Measurements from ENCODE around the gene ASGR1. TPM values are rescaled to one million over a fixed set of nuclear protein-coding genes. Genes with fewer than 3 reads are reported as not detected.
A peak's percentile ranks its signal among the peaks of the same experiment; 100 is the strongest.

Gene ASGR1, protein sequence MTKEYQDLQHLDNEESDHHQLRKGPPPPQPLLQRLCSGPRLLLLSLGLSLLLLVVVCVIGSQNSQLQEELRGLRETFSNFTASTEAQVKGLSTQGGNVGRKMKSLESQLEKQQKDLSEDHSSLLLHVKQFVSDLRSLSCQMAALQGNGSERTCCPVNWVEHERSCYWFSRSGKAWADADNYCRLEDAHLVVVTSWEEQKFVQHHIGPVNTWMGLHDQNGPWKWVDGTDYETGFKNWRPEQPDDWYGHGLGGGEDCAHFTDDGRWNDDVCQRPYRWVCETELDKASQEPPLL
- 0.36 and 0.49 TPM in 2 replicates for total RNA-seq

DNA sequence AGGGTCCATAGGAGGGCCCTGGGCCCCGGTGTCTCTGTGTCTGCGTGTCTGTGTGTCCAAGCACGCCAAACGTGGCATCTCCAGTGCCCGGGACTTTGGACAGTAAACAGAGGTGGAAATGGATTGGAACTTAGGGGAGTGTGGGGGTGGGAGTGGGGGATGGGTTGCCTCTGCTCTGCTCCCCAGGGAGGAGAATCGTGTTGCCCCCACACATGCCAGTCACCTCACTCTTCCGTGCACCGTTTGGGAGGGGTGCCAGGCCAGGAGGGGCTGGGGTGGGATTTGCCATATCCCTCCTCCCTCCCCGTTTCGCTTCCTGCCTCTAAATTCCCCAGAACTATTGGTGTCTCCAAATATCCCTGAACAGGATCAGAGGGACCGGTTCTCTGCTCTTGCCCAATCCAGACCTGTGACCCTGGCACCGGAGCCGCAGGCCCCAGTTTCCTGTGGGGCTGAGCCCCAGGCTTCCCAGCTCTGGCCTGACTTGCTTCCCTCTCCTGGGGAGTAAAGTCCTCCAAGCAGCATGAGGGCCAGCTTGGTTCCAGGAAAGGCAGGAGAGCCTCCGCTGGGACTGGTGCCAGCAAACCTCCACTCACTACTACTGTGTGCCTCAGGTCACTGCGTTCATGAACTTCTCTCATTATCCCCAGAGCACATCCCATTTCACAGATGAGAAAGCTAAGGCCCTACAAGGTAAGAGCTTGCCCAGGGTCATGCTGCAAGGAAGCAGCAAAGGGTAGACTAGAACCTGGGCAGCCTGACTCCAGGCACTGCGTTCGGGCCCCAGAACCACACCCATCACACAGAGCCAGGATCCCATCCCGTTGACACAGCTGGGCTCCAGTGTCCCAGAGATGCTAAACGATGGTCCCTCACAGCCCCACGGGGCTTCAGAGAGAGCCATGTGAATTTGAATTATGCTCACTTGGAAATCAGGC is at the start of gene ASGR1:
ASGR1 (minus strand) TSS at position 54 of the 938 bp plus-strand sequence. CDS start 807 bp downstream, outside the sequence.

DNA sequence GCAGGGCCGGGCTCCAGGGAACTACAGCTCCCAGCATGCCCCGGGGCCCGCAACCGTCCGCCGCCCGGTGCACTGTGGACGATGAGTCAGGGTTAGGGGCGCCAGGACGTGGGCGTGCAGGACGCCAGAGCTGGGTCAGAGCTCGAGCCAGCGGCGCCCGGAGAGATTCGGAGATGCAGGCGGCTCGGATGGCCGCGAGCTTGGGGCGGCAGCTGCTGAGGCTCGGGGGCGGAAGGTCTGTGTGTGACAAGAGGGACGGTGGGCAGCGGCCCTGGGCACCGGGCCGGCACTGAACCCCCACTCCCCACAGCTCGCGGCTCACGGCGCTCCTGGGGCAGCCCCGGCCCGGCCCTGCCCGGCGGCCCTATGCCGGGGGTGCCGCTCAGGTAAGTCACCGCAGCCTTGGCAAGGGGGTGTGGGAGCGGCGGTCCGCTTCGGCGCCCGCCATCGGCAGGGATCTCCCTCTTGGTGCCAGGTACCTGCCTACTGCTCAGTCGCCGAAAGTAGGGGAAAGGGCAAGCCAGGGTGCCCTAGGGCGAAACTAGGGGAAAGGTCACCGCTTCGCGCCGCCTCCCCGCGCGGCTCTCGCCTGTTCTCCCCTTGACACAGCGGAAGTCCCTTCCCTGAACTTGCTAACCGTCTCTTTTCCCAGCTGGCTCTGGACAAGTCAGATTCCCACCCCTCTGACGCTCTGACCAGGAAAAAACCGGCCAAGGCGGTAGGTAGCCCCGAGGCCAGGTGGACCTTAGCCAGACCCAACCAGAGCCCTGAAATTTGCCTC is 40.8 kb upstream of the ASGR1 start, which contains the start of the genes ACADVL and DLG4:
ACADVL (plus strand) TSS at position 127 of the 781 bp plus-strand sequence; CDS start at position 174, 47 bp downstream.
DLG4 (minus strand) TSS at position 25 of the 781 bp plus-strand sequence.

Small RNA genes within 50 kb of the gene (small RNA-seq; reads per million reads assigned to genes)
- not detected for gene AC120057.4
- gene MIR324, result 261 reads per million, percentile 99 among the genes with 10 or more reads in this experiment

Other genes starting within 250 kb of the ASGR1 start
- gene ALOX12, start 183.3 kb downstream of the ASGR1 start, total RNA-seq, result not detected in 2 replicates
- 35.2 and 76.4 TPM in 2 replicates for gene RNASEK, start 166.7 kb downstream of the ASGR1 start, total RNA-seq
- gene BCL6B, start 156.3 kb downstream of the ASGR1 start, total RNA-seq, result 0.16 and 0.36 TPM in 2 replicates
- gene SLC16A13, start 143.4 kb downstream of the ASGR1 start, total RNA-seq, result 0.73 and 1.1 TPM in 2 replicates
- gene SLC16A11, start 135.3 kb downstream of the ASGR1 start, total RNA-seq, result 0.32 and 1.1 TPM in 2 replicates
- gene CLEC10A, start 99.1 kb downstream of the ASGR1 start, total RNA-seq, result not detected in 2 replicates
- not detected in 2 replicates for gene ASGR2, start 64.5 kb downstream of the ASGR1 start, total RNA-seq
- gene DLG4, start 40.5 kb upstream of the ASGR1 start, total RNA-seq, result 17.4 and 18.9 TPM in 2 replicates
- gene ACADVL, start 40.6 kb upstream of the ASGR1 start, total RNA-seq, result 164 and 197 TPM in 2 replicates
- gene DVL2, start 55.1 kb upstream of the ASGR1 start, total RNA-seq, result 112 and 113 TPM in 2 replicates
- gene PHF23, start 60.1 kb upstream of the ASGR1 start, total RNA-seq, result 55.7 and 66.2 TPM in 2 replicates
- 173 and 278 TPM in 2 replicates for gene GABARAP, start 63.1 kb upstream of the ASGR1 start, total RNA-seq
- gene CTDNEP1, start 72.4 kb upstream of the ASGR1 start, total RNA-seq, result 36.0 and 41.2 TPM in 2 replicates
- 34.9 and 40.7 TPM in 2 replicates for gene ELP5, start 72.8 kb upstream of the ASGR1 start, total RNA-seq
- 0.24 and 1.8 TPM in 2 replicates for gene CLDN7, start 83.1 kb upstream of the ASGR1 start, total RNA-seq
- under 0.01 and 0.12 TPM in 2 replicates for gene SLC2A4, start 102.3 kb upstream of the ASGR1 start, total RNA-seq
- not detected in 2 replicates for gene YBX2, start 115.3 kb upstream of the ASGR1 start, total RNA-seq
- gene EIF5A, start 128.3 kb upstream of the ASGR1 start, total RNA-seq, result 428 and 632 TPM in 2 replicates
- gene GPS2, start 136.0 kb upstream of the ASGR1 start, total RNA-seq, result 52.0 and 53.2 TPM in 2 replicates
- 16.2 TPM in 2 replicates for gene NEURL4, start 150.0 kb upstream of the ASGR1 start, total RNA-seq
- 0.97 TPM in 1 of 2 replicates, not detected in the other for gene ACAP1, start 157.2 kb upstream of the ASGR1 start, total RNA-seq
- 12.2 and 15.8 TPM in 2 replicates for gene KCTD11, start 172.8 kb upstream of the ASGR1 start, total RNA-seq
- not detected in 2 replicates for gene TMEM95, start 175.8 kb upstream of the ASGR1 start, total RNA-seq
- 1.7 and 2.4 TPM in 2 replicates for gene TNK1, start 201.7 kb upstream of the ASGR1 start, total RNA-seq
- gene PLSCR3, start 215.2 kb upstream of the ASGR1 start, total RNA-seq, result 26.6 and 29.9 TPM in 2 replicates
- gene TMEM256, start 224.7 kb upstream of the ASGR1 start, total RNA-seq, result 39.9 and 61.1 TPM in 2 replicates
- gene NLGN2, start 228.5 kb upstream of the ASGR1 start, total RNA-seq, result 16.9 TPM in 2 replicates
- gene SPEM1, start 241.0 kb upstream of the ASGR1 start, total RNA-seq, result not detected in 2 replicates
- gene SPEM2, start 246.2 kb upstream of the ASGR1 start, total RNA-seq, result not detected in 2 replicates
- gene SPEM3, start 249.5 kb upstream of the ASGR1 start, total RNA-seq, result not detected in 2 replicates

Data from hair follicle dermal papilla cell (primary cell).